HEK293 (cell line): ENCODE results near the gene TMEM231.

Source experiments
- ATF2 ChIP-seq: fragments of 450-650 bp; formaldehyde crosslinking; IDR thresholded peaks from 2 replicates; pipeline ENCODE4 v1.5.1; 2016; ENCODE audit warnings: missing biosample characterization, missing genetic modification characterization, low read depth
- CTCF ChIP-seq: fragments of 450-650 bp; formaldehyde crosslinking; IDR thresholded peaks from 2 replicates; pipeline ENCODE4 v1.5.1; 2016; ENCODE audit warnings: missing biosample characterization, missing genetic modification characterization
- FEZF1 ChIP-seq: fragments of 450-650 bp; formaldehyde crosslinking; IDR thresholded peaks from 2 replicates; pipeline ENCODE4 v1.5.1; 2016; ENCODE audit warnings: missing biosample characterization, missing genetic modification characterization
- YY1 ChIP-seq: fragments of 450-650 bp; formaldehyde crosslinking; IDR thresholded peaks from 2 replicates; pipeline ENCODE4 v1.5.1; 2018; ENCODE audit warnings: missing biosample characterization, missing genetic modification characterization
- ZBTB1 ChIP-seq: fragments of 450-650 bp; formaldehyde crosslinking; IDR thresholded peaks from 2 replicates; pipeline ENCODE4 v1.5.1; 2016; ENCODE audit warnings: missing biosample characterization, missing genetic modification characterization
- ZBTB8A ChIP-seq: fragments of 450-650 bp; formaldehyde crosslinking; IDR thresholded peaks from 2 replicates; pipeline ENCODE4 v1.5.1; 2016; ENCODE audit warnings: missing biosample characterization, missing genetic modification characterization
- ZNF133 ChIP-seq: fragments of 450-650 bp; formaldehyde crosslinking; IDR thresholded peaks from 2 replicates; pipeline ENCODE4 v1.5.1; 2016; ENCODE audit warnings: missing biosample characterization, missing genetic modification characterization
- ZNF18 ChIP-seq: fragments of 450-650 bp; formaldehyde crosslinking; IDR thresholded peaks from 2 replicates; pipeline ENCODE4 v1.5.1; 2016; ENCODE audit warnings: missing biosample characterization, missing genetic modification characterization
- ZNF221 ChIP-seq: fragments of 450-650 bp; formaldehyde crosslinking; IDR thresholded peaks from 2 replicates; pipeline ENCODE4 v1.5.1; 2017; ENCODE audit warnings: missing biosample characterization, missing genetic modification characterization, borderline replicate concordance
- ZNF274 ChIP-seq, 2 experiments: fragments of 200-500 bp in 1 of 2; fragments of 450-650 bp in 1 of 2; sonication (Bioruptor generic) in 1 of 2; formaldehyde crosslinking in 1 of 2; IDR thresholded peaks; 2 replicates each; pipeline versions ENCODE4 v1.5.1 to v1.6.1; 2014 to 2016; ENCODE audit warnings: borderline replicate concordance in 1 of 2, inconsistent platforms in 1 of 2, low read length in 1 of 2, missing biosample characterization in 1 of 2, missing genetic modification characterization in 1 of 2
- ZNF530 ChIP-seq: fragments of 450-650 bp; formaldehyde crosslinking; IDR thresholded peaks from 2 replicates; pipeline ENCODE4 v1.5.1; 2016; ENCODE audit warnings: low read depth, missing biosample characterization, missing genetic modification characterization
- ZNF610 ChIP-seq: fragments of 450-650 bp; formaldehyde crosslinking; IDR thresholded peaks from 2 replicates; pipeline ENCODE4 v1.5.1; 2016; ENCODE audit warnings: missing biosample characterization, missing genetic modification characterization, borderline replicate concordance
- ZNF701 ChIP-seq: fragments of 450-650 bp; formaldehyde crosslinking; IDR thresholded peaks from 2 replicates; pipeline ENCODE4 v1.5.1; 2016; ENCODE audit warnings: missing biosample characterization, missing genetic modification characterization
- ZXDB ChIP-seq: fragments of 450-650 bp; formaldehyde crosslinking; IDR thresholded peaks from 2 replicates; pipeline ENCODE4 v1.5.1; 2016; ENCODE audit warnings: missing biosample characterization, missing genetic modification characterization

GRCh38 chr16:75593825-75594820, 38.1 kb upstream of the TMEM231 start:
- TF ChIP-seq CTCF (tag by site-specific recombination) (no peak), ATF2 (no peak), YY1 (tag by site-specific recombination) (no peak), ZBTB8A (no peak), ZNF701 (tag by site-specific recombination) (no peak), ZNF221 (tag by site-specific recombination) (no peak), ZNF133 (tag by site-specific recombination) (no peak), ZNF610 (tag by site-specific recombination) (no peak), ZXDB (no peak), ZNF274 (IDR thresholded peaks at IDR 0.05; ENCODE audit: low read length) (no peak), ZNF274 (tag by site-specific recombination; IDR thresholded peaks at IDR 0.05; ENCODE audit: borderline replicate concordance) (no peak), ZNF18 (tag by site-specific recombination) (no peak), FEZF1 (tag by site-specific recombination) (no peak), ZBTB1 (no peak), ZNF530 (tag by site-specific recombination) (no peak)
